Psoas muscle (tissue), 8 donors: Measurements from ENCODE around the gene ZBTB16. TPM values are rescaled to one million over a fixed set of nuclear protein-coding genes. Genes with fewer than 3 reads are reported as not detected.

Experiments used
- ATAC-seq, 4 donors: fragments of 200-7000 bp; cut with Tn5 transposase; one replicate each; pipeline ENCODE4 v1.9.1; 2020; ENCODE audit warnings: moderate library complexity in 3 of 4, mild to moderate bottlenecking in 2 of 4
- DNase-seq, 2 donors: peaks; one replicate each; pipeline ENCODE4 v3.0.0-alpha.2; 2020
- H3K27ac ChIP-seq: fragments of 200-600 bp; one replicate; pipeline ENCODE4 v1.8.0; 2022
- H3K27me3 ChIP-seq, 3 donors: fragments of 200-600 bp in 1 of 3; one replicate each; pipeline versions ENCODE4 v1.6.1 to v1.8.0; 2013 to 2022; ENCODE audit warnings: low read length in 2 of 3, mild to moderate bottlenecking in 2 of 3, moderate library complexity in 1 of 3; ENCODE audit not compliant: insufficient read depth in 3 of 3
- H3K36me3 ChIP-seq, 2 donors: fragments of 200-600 bp in 1 of 2; one replicate each; pipeline versions ENCODE4 v1.6.1 to v1.8.0; 2013 to 2022; ENCODE audit warnings: low read depth in 1 of 2, mild to moderate bottlenecking in 1 of 2, moderate library complexity in 1 of 2; ENCODE audit not compliant: insufficient read depth in 1 of 2
- H3K4me1 ChIP-seq: fragments of 200-600 bp; one replicate; pipeline ENCODE4 v1.8.0; 2022
- H3K4me3 ChIP-seq: fragments of 200-600 bp; one replicate; pipeline ENCODE4 v1.8.0; 2022; ENCODE audit warnings: mild to moderate bottlenecking
- H3K9me3 ChIP-seq: fragments of 200-600 bp; one replicate; pipeline ENCODE4 v1.8.0; 2022
- WGBS, 3 donors: extraction: QIAGEN DNeasy Blood & Tissue Kit; methylation state at CpG; one replicate each; pipeline versions ENCODE4 v1.1.6 to v1.1.7; 2013; 5-methylcytosine and 5-hydroxymethylcytosine counted together
- intact Hi-C, 2 donors: fragments of 100-400 bp; cut with DNase I; formaldehyde crosslinking; loops; one replicate each; pipeline versions ENCODE4 v1.11.0 to v1.14.2; 2022
- polyA plus RNA-seq, 3 donors: library from polyadenylated mRNA; stranded (reverse); fragments of 200-250 nt; gene quantifications; one replicate each; pipeline ENCODE4 v1.2.3, GENCODE V29; 2013
- total RNA-seq, 4 donors: library from RNA; stranded (reverse); fragmentation: NEBNext Ultra II Directional in 2 of 4; extraction: Animal tissue kit (Norgen Biotek cat#: 25700) in 2 of 4; gene quantifications; one replicate each; pipeline versions ENCODE4 v1.2.1 to v1.2.4, GENCODE V29; 2021 to 2023
- TF ChIP-seq, protein P1 (sequence below): fragments of 200-600 bp; IDR thresholded peaks from one replicate; pipeline ENCODE4 v1.8.0; 2022; ENCODE audit warnings: antibody characterized with exemption
- donor health status: healthy with polysubstance abuse.
- donor health status: DM: no; HTN: no; CAD: no; lungs with moderate emphysema.
- donor health status: Bipolar disorder and iron deficiency.
- donor health status: healthy.
- donor health status: DM: yes; HTN: yes; CAD: no.
- donor health status: DM: no; HTN: no; CAD: no.
- donor health status: DM: no; HTN: no; CAD: no.
- donor health status: DM: yes; HTN: yes; CAD: no.

ZBTB16 gene
- total and polyA plus RNA-seq, 7 donors, result 11.7 to 299 (median 89.8) TPM

DNA sequence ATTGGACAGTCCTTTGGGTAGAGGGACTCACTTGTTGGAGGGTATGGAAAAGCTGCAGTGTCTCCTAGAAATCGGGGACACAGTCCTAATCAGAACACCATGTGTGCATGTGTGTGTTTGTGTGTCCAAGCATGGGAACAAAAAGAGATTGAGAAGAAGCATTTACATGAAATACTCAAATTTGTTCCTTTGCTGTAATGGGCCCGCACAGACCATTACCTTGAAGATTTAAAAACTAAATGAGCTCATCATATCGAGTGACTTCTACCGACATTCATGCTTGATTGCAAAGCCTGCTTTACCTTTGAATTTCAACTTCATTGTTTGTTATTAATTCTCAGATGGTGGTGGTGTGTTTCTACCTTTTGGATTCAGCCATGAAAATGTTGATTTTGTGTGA, 106.9 kb downstream of the ZBTB16 start:
- Histone ChIP-seq H3K4me3 (peak overlapping the region; percentile 53), H3K27ac (peak overlapping the region; percentile 99), H3K9me3 (no peaks in the 10 kb centered on the region), H3K36me3 (no peaks in the 10 kb centered on the region), H3K4me1 (peaks cover 94% of the 10 kb centered on the region), H3K27me3 (no peaks in the 10 kb centered on the region)
- TF ChIP-seq, protein P1, sequence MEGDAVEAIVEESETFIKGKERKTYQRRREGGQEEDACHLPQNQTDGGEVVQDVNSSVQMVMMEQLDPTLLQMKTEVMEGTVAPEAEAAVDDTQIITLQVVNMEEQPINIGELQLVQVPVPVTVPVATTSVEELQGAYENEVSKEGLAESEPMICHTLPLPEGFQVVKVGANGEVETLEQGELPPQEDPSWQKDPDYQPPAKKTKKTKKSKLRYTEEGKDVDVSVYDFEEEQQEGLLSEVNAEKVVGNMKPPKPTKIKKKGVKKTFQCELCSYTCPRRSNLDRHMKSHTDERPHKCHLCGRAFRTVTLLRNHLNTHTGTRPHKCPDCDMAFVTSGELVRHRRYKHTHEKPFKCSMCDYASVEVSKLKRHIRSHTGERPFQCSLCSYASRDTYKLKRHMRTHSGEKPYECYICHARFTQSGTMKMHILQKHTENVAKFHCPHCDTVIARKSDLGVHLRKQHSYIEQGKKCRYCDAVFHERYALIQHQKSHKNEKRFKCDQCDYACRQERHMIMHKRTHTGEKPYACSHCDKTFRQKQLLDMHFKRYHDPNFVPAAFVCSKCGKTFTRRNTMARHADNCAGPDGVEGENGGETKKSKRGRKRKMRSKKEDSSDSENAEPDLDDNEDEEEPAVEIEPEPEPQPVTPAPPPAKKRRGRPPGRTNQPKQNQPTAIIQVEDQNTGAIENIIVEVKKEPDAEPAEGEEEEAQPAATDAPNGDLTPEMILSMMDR, result no peak
- ATAC-seq (no peak), DNase-seq (no peak)
- 30 to 54% (median 32%) methylated on average over 4 of the region's 4 CpGs for WGBS, 3 donors
- intact Hi-C loops, result no loop called here

GRCh38 chr11:114166897-114167323, 107.4 kb downstream of the ZBTB16 start:
- Histone ChIP-seq H3K27ac (peak overlapping the region; percentile 99), H3K9me3 (no peaks in the 10 kb centered on the region), H3K4me1 (peaks cover 94% of the 10 kb centered on the region), H3K36me3 (no peaks in the 10 kb centered on the region), H3K4me3 (peak overlapping the region; percentile 53), H3K27me3 (no peaks in the 10 kb centered on the region)
- WGBS, 3 donors, result 0% methylated on average over 3 of the region's 3 CpGs
- intact Hi-C loops, result no loop called here
- ATAC-seq (peak in 1 of 4 donors; percentile 6), DNase-seq (no peak)
- TF ChIP-seq, protein P1, result no peak

DNA sequence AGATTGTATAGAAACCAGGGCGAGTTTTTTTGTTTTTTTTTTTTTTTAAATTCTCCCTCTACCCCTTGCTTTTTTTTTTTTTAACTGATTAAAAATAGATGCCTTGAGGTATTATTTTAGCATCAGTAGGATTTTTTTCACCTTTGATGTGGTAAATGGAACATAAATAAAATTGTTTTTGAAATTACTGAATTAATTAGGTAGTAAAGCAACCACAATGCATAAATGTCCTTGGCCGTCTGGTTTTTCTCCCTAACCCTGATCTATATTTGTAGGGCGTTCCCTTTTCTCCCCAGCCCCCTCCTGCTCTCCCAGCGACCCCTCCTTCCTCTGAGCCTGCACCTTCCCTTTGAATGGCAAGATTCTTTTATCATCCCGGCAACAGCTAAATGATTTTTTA, 107.8 kb downstream of the ZBTB16 start:
- WGBS, 3 donors, result 17 to 38% (median 26%) methylated on average over 5 of the region's 5 CpGs
- Histone ChIP-seq H3K4me3 (peak overlapping the region; percentile 53), H3K27ac (peak overlapping the region; percentile 99), H3K36me3 (no peaks in the 10 kb centered on the region), H3K9me3 (no peaks in the 10 kb centered on the region), H3K4me1 (peaks cover 94% of the 10 kb centered on the region), H3K27me3 (no peaks in the 10 kb centered on the region)
- intact Hi-C loops, result no loop called here
- TF ChIP-seq, protein P1, result no peak
- peak in 1 of 2 donors; percentile 40 for DNase-seq
- ATAC-seq, result no peak

DNA sequence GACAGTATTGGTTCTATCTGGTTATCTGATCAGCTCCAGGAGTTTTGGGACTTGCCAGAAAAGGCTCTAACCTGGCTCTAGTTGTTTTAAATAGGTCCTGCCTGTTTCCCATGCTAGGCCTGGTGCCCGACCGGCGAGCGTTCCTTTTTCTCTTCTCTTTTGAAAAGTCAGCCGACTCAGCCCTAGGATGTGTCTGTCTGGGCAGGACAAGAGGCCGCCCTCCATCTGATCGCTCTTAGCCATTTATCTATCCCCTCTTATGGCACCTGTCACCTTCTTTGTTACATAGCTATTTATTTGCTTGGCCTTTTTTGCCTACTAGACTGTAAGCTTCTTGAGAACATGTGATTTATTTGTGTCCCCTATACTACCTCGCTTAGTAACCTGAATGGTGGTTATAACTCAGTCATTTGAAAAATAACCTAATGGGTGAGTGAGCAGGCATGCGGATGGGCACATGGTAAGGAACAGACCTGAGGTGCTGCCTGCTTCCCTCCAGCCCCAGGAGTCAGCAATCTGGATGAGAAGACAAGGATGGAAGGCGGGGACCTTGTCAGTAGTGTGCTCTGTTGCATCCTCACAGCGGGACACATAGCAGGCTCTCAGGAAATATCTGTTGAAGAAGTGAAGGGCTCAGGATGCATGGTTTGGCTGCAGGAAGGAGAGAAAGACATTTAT, 108.4 kb downstream of the ZBTB16 start:
- Histone ChIP-seq H3K4me3 (peak overlapping the region; percentile 53), H3K9me3 (no peaks in the 10 kb centered on the region), H3K27me3 (no peaks in the 10 kb centered on the region), H3K27ac (peak overlapping the region; percentile 99), H3K4me1 (peaks cover 96% of the 10 kb centered on the region), H3K36me3 (no peaks in the 10 kb centered on the region)
- DNase-seq, result peak in 1 of 2 donors; percentile 47
- ATAC-seq, result no peak
- WGBS, 3 donors, result 43 to 63% (median 49%) methylated on average over 11 of the region's 11 CpGs
- TF ChIP-seq, protein P1, result no peak
- intact Hi-C loops, result no loop called here

DNA sequence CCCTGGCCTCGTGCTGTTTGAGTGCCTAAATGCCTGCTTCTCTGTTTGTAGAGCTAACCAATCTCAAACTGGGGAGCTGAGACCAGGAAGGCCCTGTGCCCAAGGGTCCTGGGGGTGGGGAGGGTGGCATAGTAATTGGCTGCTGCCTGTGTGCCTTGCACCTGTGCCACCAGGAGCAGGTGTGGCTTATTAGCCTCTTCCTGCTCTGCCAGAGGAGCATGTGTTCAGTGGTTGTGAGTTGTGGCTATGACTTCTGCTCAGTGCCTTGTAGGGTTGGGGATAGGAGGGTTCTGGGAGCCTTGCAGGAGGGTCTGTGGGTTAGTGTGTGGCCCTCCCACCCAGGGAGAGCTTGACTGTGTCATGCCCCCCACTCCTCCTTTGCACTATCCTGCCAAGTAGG, 109.2 kb downstream of the ZBTB16 start:
- no peaks in the 10 kb centered on the region for H3K36me3 ChIP-seq
- no peaks in the 10 kb centered on the region for H3K27me3 ChIP-seq
- peak in 1 of 4 donors; percentile 25 for ATAC-seq
- H3K27ac ChIP-seq, result peak overlapping the region; percentile 99
- H3K4me3 ChIP-seq, result peak overlapping the region; percentile 53
- TF ChIP-seq, protein P1, result no peak
- H3K9me3 ChIP-seq, result no peaks in the 10 kb centered on the region
- WGBS, 3 donors, result 24 to 53% (median 26%) methylated on average over 1 of the region's 1 CpG
- peak in 1 of 2 donors; percentile 56 for DNase-seq
- H3K4me1 ChIP-seq, result peaks cover 98% of the 10 kb centered on the region
- intact Hi-C loops, result no loop called here
